Panc1 (cell line): ENCODE results near the gene CDRT4. TPM values are rescaled to one million over a fixed set of nuclear protein-coding genes. Genes with fewer than 3 reads are reported as not detected.

Source experiments
- ATAC-seq: fragments of 200-7000 bp; cut with Tn5 transposase; 2 replicates; pipeline ENCODE4 v1.9.1; 2020; ENCODE audit warnings: mild to moderate bottlenecking, moderate library complexity
- BruUV-seq: library from RNA; stranded (reverse); fragments of 400-500 nt; replicated peaks from 2 replicates; lab custom pipeline; 2021; lab: Mats Ljungman, UMichigan
- CTCF ChIA-PET: fragments of 300-600 bp; sonication (Branson Sonifier 250); formaldehyde crosslinking; loops from one replicate; lab custom pipeline; 2022; ENCODE audit warnings: antibody characterized with exemption; lab: Charles Lee
- POLR2A ChIA-PET: fragments of 300-600 bp; sonication (Branson Sonifier 250); formaldehyde crosslinking; loops from one replicate; lab custom pipeline; 2022; ENCODE audit warnings: antibody characterized with exemption; lab: Charles Lee
- DNase-seq: peaks from one replicate; pipeline ENCODE4 v3.0.0-alpha.2; 2010; ENCODE audit warnings: low read depth, low spot score
- H3K27ac ChIP-seq: 2 replicates; pipeline ENCODE4 v1.5.1; 2011; ENCODE audit warnings: mild to moderate bottlenecking, low read length, inconsistent platforms
- H3K27me3 ChIP-seq: fragments of 200-500 bp; sonication (Bioruptor generic); 2 replicates; pipeline ENCODE4 v1.6.0; 2014; ENCODE audit warnings: low read length, inconsistent platforms; ENCODE audit not compliant: control insufficient read depth, insufficient read depth
- H3K36me3 ChIP-seq: fragments of 200-500 bp; sonication (Bioruptor generic); 2 replicates; pipeline ENCODE4 v1.5.1; 2014; ENCODE audit warnings: inconsistent platforms, mild to moderate bottlenecking, low read length, moderate library complexity; ENCODE audit not compliant: control insufficient read depth, insufficient read depth
- H3K4me1 ChIP-seq: 2 replicates; pipeline ENCODE4 v1.5.1; 2011; ENCODE audit warnings: inconsistent platforms, mild to moderate bottlenecking, low read length, moderate library complexity; ENCODE audit not compliant: control insufficient read depth, insufficient read depth
- H3K4me3 ChIP-seq, 2 experiments: 2 replicates each; pipeline ENCODE4 v1.5.1; 2011 to 2012; ENCODE audit warnings: low read depth in 2 of 2, low read length in 2 of 2, mild to moderate bottlenecking in 2 of 2, inconsistent platforms in 1 of 2, moderate library complexity in 1 of 2
- H3K9me3 ChIP-seq: fragments of 200-500 bp; sonication (Bioruptor generic); 2 replicates; pipeline ENCODE4 v1.5.1; 2014; ENCODE audit warnings: low read depth, mild to moderate bottlenecking, inconsistent platforms, low read length, moderate library complexity; ENCODE audit not compliant: control insufficient read depth, insufficient read depth
- CTCF ChIP-seq: fragments of 450-650 bp; IDR thresholded peaks from 2 replicates; pipeline ENCODE4 v1.5.1; 2017; ENCODE audit warnings: mild to moderate bottlenecking
- POLR2AphosphoS5 ChIP-seq: IDR thresholded peaks from 2 replicates; pipeline ENCODE4 v1.6.1; 2012; ENCODE audit warnings: mild to moderate bottlenecking, low read depth, low read length, moderate library complexity
- REST ChIP-seq, 2 experiments: IDR thresholded peaks; 2 replicates each; pipeline ENCODE4 v1.6.1; 2011 to 2012; ENCODE audit warnings: low read depth in 2 of 2, control low read depth in 1 of 2, low read length in 1 of 2, mild to moderate bottlenecking in 1 of 2, moderate library complexity in 1 of 2; ENCODE audit not compliant: insufficient read depth in 1 of 2
- SIN3A ChIP-seq: IDR thresholded peaks from 2 replicates; pipeline ENCODE4 v1.6.1; 2012; ENCODE audit warnings: low read depth, mild to moderate bottlenecking, low read length, moderate library complexity, borderline replicate concordance; ENCODE audit not compliant: insufficient read depth
- TCF7L2 ChIP-seq: IDR thresholded peaks from 2 replicates; pipeline ENCODE4 v1.6.1; 2011; ENCODE audit warnings: mild to moderate bottlenecking, low read depth, low read length, inconsistent platforms
- in situ Hi-C: cut with HindIII; loops from 2 replicates; pipeline ENCODE4 v1.10.0; 2016; ENCODE audit warnings: low sequenced_read_pairs, low pct_unique_long_range_greater_than_20kb
- intact Hi-C: fragments of 100-400 bp; cut with micrococcal nuclease; formaldehyde crosslinking; loops from one replicate; pipeline ENCODE4 v1.10.0; 2022; ENCODE audit not compliant: unreplicated experiment
- total RNA-seq: library from RNA; stranded (reverse); gene quantifications from one replicate; pipeline ENCODE4 v1.2.1, GENCODE V29; 2021; ENCODE audit not compliant: unreplicated experiment

The CDRT4 gene
- total RNA-seq, 1 experiment from 2014 or later, result 2.8 TPM

GRCh38 chr17:15454346-15454745 lies 13.1 kb downstream of the CDRT4 start:
- no peaks in the 10 kb centered on the region for H3K9me3 ChIP-seq
- H3K36me3 ChIP-seq, result no peaks in the 10 kb centered on the region
- TF ChIP-seq POLR2AphosphoS5 (no peak), SIN3A (no peak), TCF7L2 (no peak), REST (IDR thresholded peaks at IDR 0.05; ENCODE audit: insufficient read depth in 1 of 2, low read depth in 2 of 2, low read length in 1 of 2) (no peak), CTCF (no peak)
- ATAC-seq (no peak), DNase-seq (no peak)
- H3K4me3 ChIP-seq, result no peak overlapping the region
- H3K27ac ChIP-seq, result no peak overlapping the region
- no TSS peak for BruUV-seq
- H3K4me1 ChIP-seq, result no peaks in the 10 kb centered on the region
- H3K27me3 ChIP-seq, result no peaks in the 10 kb centered on the region
- intact Hi-C loops (no loop called here), in situ Hi-C loops (no loop called here)
- ChIA-PET CTCF (no interaction called here), POLR2A (no interaction called here)

- ChIA-PET POLR2A (no interaction called here), CTCF (no interaction called here)
- Histone ChIP-seq H3K36me3 (no peaks in the 10 kb centered on the region), H3K27me3 (no peaks in the 10 kb centered on the region), H3K4me3 (no peak overlapping the region), H3K4me1 (no peaks in the 10 kb centered on the region), H3K9me3 (no peaks in the 10 kb centered on the region), H3K27ac (no peak overlapping the region)
- BruUV-seq, result no TSS peak
- no peak for ATAC-seq
- no peak for DNase-seq
- in situ Hi-C loops (no loop called here), intact Hi-C loops (no loop called here)
- TF ChIP-seq TCF7L2 (no peak), SIN3A (no peak), REST (IDR thresholded peaks at IDR 0.05; ENCODE audit: insufficient read depth in 1 of 2, low read depth in 2 of 2, low read length in 1 of 2) (no peak), POLR2AphosphoS5 (no peak), CTCF (no peak)
Measured at GRCh38 chr17:15453782-15454181, 13.6 kb downstream of the CDRT4 start.
